Kidney epithelial cell (primary cell): ENCODE data around the gene NRDE2. TPM values are rescaled to one million over a fixed set of nuclear protein-coding genes. Genes with fewer than 3 reads are reported as not detected.

Experiments
- DNase-seq: peaks from one replicate; pipeline ENCODE4 v3.0.0-alpha.2; 2010; ENCODE audit warnings: low read depth
- H3K27me3 ChIP-seq: 2 replicates; pipeline ENCODE4 v1.6.0; 2011; ENCODE audit warnings: low read length; ENCODE audit not compliant: control insufficient read depth, insufficient read depth
- H3K36me3 ChIP-seq: 2 replicates; pipeline ENCODE4 v1.5.1; 2011; ENCODE audit warnings: low read length; ENCODE audit not compliant: control insufficient read depth, insufficient read depth
- H3K4me3 ChIP-seq: 2 replicates; pipeline ENCODE4 v1.5.1; 2011; ENCODE audit warnings: low read depth, mild to moderate bottlenecking, control low read depth, low read length
- CTCF ChIP-seq: IDR thresholded peaks from 2 replicates; pipeline ENCODE4 v1.5.1; 2011; ENCODE audit warnings: mild to moderate bottlenecking, moderate library complexity, low read length, control low read depth, inconsistent platforms; ENCODE audit not compliant: insufficient read depth, poor library complexity, severe bottlenecking
- total RNA-seq: library from RNA; depleted of rRNA; stranded (reverse); fragments of >200 nt; gene quantifications from 2 replicates; pipeline ENCODE4 v1.2.3, GENCODE V29; 2015

Gene NRDE2
- total RNA-seq, 1 donor from 2014 or later = 9.3 TPM

- Histone ChIP-seq H3K36me3 (peaks cover 2% of the 10 kb centered on the region), H3K27me3 (no peaks in the 10 kb centered on the region), H3K4me3 (no peak overlapping the region)
- DNase-seq = no peak
- TF ChIP-seq CTCF = no peak
Measured at GRCh38 chr14:90287791-90288190, 44.0 kb downstream of the NRDE2 start.

GRCh38 chr14:90281756-90282155 lies 50.0 kb downstream of the NRDE2 start:
- DNase-seq = no peak
- Histone ChIP-seq H3K27me3 (no peaks in the 10 kb centered on the region), H3K36me3 (peaks cover 1% of the 10 kb centered on the region), H3K4me3 (no peak overlapping the region)
- TF ChIP-seq CTCF = no peak

- DNase-seq = peak; percentile 48
- Histone ChIP-seq H3K36me3 (peaks cover 1% of the 10 kb centered on the region), H3K4me3 (no peak overlapping the region), H3K27me3 (no peaks in the 10 kb centered on the region)
- TF ChIP-seq CTCF = no peak
Measured at GRCh38 chr14:90281261-90281660, 50.5 kb downstream of the NRDE2 start.

GRCh38 chr14:90280096-90280495 lies 51.6 kb downstream of the NRDE2 start:
- Histone ChIP-seq H3K36me3 (peaks cover 1% of the 10 kb centered on the region), H3K4me3 (no peak overlapping the region), H3K27me3 (no peaks in the 10 kb centered on the region)
- no peak for TF ChIP-seq CTCF
- DNase-seq = no peak

GRCh38 chr14:90278199-90279175 lies 53.3 kb downstream of the NRDE2 start:
- no peak overlapping the region for H3K4me3 ChIP-seq
- no peak for DNase-seq
- TF ChIP-seq CTCF = no peak
- H3K36me3 ChIP-seq = peaks cover 4% of the 10 kb centered on the region
- H3K27me3 ChIP-seq = no peaks in the 10 kb centered on the region
